GM12864 (cell line): ENCODE data around the gene GRM7.

Experiments used
- DNase-seq: peaks from one replicate; pipeline ENCODE4 v3.0.0-alpha.2; 2011; ENCODE audit warnings: low read depth
- H3K4me3 ChIP-seq: 2 replicates; pipeline ENCODE4 v1.5.1; 2011; ENCODE audit warnings: mild to moderate bottlenecking, low read depth, low read length, control low read depth
- CTCF ChIP-seq: IDR thresholded peaks from 2 replicates; pipeline ENCODE4 v1.5.1; 2011; ENCODE audit warnings: low read depth, mild to moderate bottlenecking, moderate library complexity, low read length, control low read depth, inconsistent platforms; ENCODE audit errors: missing control alignments

The GRM7 gene

GRCh38 chr3:7640787-7641186, 779.9 kb downstream of the GRM7 start:
- H3K4me3 ChIP-seq: no peak overlapping the region
- DNase-seq: no peak
- TF ChIP-seq CTCF: no peak

DNA sequence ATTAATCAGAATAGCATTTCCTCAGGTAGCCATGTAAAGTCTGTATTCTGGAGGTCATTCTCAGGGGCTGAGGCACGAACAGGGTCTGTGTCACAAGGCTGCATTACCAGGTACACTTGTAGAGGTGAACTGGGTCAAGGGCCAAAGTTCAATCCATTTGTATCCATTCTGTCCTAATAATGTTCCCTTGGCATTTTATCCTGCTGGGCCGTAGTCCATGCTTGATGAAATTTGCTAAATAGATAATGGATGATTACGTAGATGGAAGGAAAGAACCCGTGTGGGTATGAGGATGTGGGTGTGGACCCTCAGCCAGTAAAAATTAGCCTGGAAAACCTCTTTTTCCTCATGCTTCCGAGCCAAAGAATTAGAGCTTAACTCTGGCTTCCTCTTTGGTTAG, 785.9 kb downstream of the GRM7 start:
- no peak for TF ChIP-seq CTCF
- DNase-seq: no peak
- H3K4me3 ChIP-seq: no peak overlapping the region

DNA sequence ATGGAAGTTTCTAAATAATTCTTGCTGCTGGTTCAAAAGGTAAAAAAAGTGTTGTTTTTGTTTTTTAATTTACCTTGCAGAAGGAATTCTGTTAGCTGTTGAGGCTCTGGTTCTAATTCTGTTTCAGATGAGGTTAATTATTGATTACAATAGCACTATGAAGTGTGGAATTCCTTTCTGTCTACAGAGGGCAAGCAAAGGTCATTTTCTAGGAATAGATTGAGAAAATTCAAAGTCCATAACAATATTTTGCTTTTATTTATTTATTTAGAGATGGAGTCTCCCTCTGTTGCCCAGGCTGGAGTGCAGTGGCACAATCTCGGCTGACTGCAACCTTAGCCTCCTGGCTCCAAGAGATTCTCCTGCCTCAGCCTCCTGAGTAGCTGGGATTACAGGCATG, 789.6 kb downstream of the GRM7 start:
- no peak for DNase-seq
- H3K4me3 ChIP-seq: no peak overlapping the region
- TF ChIP-seq CTCF: no peak

GRCh38 chr3:7651274-7651673, 790.4 kb downstream of the GRM7 start:
- no peak overlapping the region for H3K4me3 ChIP-seq
- DNase-seq: no peak
- TF ChIP-seq CTCF: no peak

DNA sequence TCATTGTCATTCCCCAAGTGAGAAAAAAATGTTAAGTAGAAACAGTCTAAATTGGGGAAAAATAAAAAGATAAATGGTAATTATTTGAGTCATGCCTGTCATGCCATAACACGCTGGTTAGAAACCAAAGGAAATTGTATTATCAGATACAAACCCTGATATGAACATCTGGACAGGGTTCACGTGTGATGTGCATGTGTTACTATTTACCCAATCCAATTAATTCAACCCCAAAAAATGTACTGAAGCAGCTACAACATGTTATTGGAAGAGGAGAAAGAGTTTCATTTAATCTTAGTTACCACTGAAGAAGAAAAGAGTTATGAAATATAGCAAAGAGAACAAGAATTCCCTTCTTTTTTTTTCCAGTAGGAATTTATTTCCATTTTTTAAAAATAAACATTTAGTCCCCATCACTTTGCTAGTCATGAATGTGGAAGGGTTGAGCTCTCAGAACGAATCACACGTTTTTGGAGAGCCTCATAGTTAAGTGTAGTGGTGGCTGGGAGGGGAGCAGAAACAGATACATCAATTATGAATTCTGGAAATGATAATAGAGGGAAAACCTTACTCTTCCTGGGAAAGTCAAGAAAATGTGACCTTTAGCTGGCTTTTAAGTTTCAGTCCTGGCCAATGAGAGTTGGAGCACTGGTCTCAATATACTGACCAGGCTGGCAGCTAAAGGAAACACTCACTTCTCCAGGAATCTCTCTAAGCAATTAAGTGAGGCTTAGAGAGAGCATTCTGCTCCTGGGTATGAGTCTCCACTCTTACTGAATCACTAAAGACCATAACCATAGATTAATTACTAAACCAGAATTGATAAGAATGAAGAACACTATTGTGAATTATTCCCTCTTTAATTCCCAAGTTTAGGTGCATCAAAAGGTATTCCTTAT, 796.5 kb downstream of the GRM7 start:
- no peak overlapping the region for H3K4me3 ChIP-seq
- no peak for DNase-seq
- no peak for TF ChIP-seq CTCF

DNA sequence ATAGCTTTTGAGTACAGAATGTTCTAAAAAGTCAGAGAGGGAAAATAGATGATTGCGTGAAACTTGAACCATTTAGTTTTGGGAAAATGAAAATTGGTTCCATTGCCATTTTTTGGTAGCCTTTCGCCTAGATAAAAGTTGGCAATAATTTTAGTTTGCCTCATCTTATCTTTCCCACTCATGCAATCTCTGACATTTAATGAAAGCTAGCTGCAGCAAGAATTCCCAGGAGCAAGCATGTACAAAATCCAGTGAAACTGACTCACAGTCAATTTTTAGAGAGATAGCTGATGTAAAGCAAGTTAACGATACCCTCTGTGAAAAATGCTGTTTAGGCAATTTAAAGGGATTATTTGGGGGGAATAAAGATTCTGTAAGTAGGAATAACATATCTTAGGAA, 797.4 kb downstream of the GRM7 start:
- DNase-seq: no peak
- no peak for TF ChIP-seq CTCF
- no peak overlapping the region for H3K4me3 ChIP-seq

GRCh38 chr3:7659079-7659478, 798.2 kb downstream of the GRM7 start:
- H3K4me3 ChIP-seq: no peak overlapping the region
- no peak for DNase-seq
- no peak for TF ChIP-seq CTCF
